ENCODE measurements around the gene CLSTN1. TPM values are rescaled to one million over a fixed set of nuclear protein-coding genes. Genes with fewer than 3 reads are reported as not detected.
A peak's percentile ranks its signal among the peaks of the same experiment; 100 is the strongest.
"Not testable (repeated sequence)": the region's sequence is repeated elsewhere in the genome, so short reads cannot be mapped to it uniquely, and the experiment has no call there.

The CLSTN1 gene
- polyA plus RNA-seq, 1 experiment, result 34.3 TPM

DNA sequence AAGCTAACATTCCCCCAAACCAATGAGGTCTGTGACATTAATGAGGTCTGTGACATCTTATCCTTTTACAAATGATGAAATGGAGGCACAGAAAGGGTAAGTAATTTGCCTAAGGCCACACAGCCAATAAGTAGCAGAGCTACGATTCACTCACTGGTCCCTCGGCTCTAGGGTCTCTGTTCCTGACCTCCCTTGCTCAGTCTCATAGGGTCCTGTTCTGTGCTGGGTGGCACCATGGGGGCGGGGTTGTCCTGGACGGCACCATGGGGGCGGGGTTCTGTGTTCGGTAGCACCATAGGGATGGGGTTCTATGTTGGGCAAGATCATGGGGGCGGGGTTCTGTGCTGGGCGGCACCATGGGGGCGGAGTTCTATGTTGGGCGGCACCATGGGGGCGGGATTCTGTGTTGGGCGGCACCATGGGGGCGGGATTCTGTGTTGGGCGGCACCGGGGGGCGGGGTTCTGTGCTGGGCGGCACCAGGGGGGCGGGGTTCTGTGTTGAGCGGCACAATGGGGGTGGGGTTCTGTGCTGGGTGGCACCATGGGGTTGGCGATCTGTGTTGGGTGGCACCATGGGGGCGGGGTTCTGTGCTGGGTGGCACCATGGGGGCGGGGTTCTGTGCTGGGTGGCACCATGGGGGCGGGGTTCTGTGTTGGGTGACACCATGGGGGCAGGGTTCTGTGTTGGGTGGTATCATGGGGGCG, 55.6 kb downstream of the CLSTN1 start:
- ChIA-PET CTCF (no interaction called here), POLR2A (no interaction called here)
- Histone ChIP-seq H3K4me3 (ENCODE audit: low read depth, low read length) (no peak overlapping the region), H3K36me3 (ENCODE audit: control insufficient read depth, insufficient read depth, low read length) (peaks cover 3% of the 10 kb centered on the region; the same call in 1 of the 2 replicates), H3K27me3 (ENCODE audit: control insufficient read depth, insufficient read depth, low read length) (no peaks in the 10 kb centered on the region)
- DNase-seq (ENCODE audit: low read depth), result no peak
- TF ChIP-seq, protein P1, sequence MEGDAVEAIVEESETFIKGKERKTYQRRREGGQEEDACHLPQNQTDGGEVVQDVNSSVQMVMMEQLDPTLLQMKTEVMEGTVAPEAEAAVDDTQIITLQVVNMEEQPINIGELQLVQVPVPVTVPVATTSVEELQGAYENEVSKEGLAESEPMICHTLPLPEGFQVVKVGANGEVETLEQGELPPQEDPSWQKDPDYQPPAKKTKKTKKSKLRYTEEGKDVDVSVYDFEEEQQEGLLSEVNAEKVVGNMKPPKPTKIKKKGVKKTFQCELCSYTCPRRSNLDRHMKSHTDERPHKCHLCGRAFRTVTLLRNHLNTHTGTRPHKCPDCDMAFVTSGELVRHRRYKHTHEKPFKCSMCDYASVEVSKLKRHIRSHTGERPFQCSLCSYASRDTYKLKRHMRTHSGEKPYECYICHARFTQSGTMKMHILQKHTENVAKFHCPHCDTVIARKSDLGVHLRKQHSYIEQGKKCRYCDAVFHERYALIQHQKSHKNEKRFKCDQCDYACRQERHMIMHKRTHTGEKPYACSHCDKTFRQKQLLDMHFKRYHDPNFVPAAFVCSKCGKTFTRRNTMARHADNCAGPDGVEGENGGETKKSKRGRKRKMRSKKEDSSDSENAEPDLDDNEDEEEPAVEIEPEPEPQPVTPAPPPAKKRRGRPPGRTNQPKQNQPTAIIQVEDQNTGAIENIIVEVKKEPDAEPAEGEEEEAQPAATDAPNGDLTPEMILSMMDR (IDR thresholded peaks at IDR 0.05; ENCODE audit: insufficient read depth, low read depth, low read length), result no peak

DNA sequence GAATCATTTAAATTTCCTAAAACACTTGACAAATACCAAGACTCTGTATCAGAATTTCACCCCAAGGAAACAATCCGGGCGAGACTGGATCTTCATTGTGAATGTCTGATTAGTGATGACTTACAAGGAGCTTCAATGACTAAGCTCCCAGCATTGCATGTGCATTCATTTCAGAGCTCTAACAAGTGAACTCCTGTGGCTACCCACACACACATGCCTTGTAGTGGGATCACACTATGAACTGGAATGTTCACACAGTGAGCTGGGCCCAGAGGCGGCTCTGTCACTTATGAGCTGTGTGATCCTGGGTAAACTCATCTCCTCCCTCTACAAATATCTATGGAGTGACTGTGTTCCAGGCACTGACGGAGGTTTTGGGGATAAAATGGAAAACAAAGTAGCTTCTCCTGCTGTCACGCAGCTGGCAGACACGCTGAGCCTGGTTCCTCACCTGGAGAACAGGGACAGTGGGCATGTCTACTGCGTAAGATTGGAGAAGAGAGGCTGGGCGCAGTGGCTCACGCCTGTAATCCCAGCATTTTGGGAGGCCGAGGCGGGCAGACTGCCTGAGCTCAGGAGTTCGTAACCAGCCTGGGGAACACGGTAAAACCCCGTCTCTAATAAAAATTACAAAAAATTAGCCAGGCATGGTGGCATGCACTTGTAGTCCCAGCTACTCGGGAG, 56.9 kb downstream of the CLSTN1 start:
- TF ChIP-seq, protein P1 (IDR thresholded peaks at IDR 0.05; ENCODE audit: insufficient read depth, low read depth, low read length), result no peak
- Histone ChIP-seq H3K36me3 (ENCODE audit: control insufficient read depth, insufficient read depth, low read length) (no peaks in the 10 kb centered on the region), H3K4me3 (ENCODE audit: low read depth, low read length) (no peak overlapping the region), H3K27me3 (ENCODE audit: control insufficient read depth, insufficient read depth, low read length) (no peaks in the 10 kb centered on the region)
- POLR2A ChIA-PET, result interaction anchor here (0.7 kb wide), 1 partner anchor 366 kb away, joined by 4 read pairs; no protein-coding TSS in a partner anchor
- peak; percentile 99 for DNase-seq (ENCODE audit: low read depth)
- CTCF ChIA-PET, result interaction anchor here (1.9 kb wide), 1 partner anchor 100 kb away, joined by 5 read pairs; no protein-coding TSS in a partner anchor

DNA sequence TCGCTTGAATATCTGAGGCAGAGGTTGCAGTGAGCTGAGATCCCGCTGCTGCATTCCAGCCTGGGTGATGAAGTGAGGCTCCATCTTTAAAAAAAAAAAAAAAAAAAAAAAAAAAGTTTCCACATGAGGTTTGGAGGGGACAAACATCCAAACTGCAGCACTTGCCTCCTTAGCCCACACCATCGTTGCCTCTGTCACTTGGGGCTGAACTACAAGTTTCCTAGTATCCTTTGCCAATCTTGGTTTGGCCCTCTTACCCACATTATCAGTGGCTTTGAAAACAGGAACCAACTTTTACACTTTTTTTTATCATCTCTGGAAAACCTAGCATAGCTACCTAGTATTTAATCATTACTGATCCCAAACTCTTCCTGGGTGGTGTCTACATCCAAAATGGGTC, 59.2 kb downstream of the CLSTN1 start:
- DNase-seq (ENCODE audit: low read depth), result no peak
- no peak overlapping the region for H3K4me3 ChIP-seq (ENCODE audit: low read depth, low read length)
- ChIA-PET CTCF (interaction anchor here (0.6 kb wide), 1 partner anchor 14 kb away, joined by 3 read pairs; no protein-coding TSS in a partner anchor), POLR2A (no interaction called here)
- no peaks in the 10 kb centered on the region for H3K27me3 ChIP-seq (ENCODE audit: control insufficient read depth, insufficient read depth, low read length)
- H3K36me3 ChIP-seq (ENCODE audit: control insufficient read depth, insufficient read depth, low read length), result no peaks in the 10 kb centered on the region
- TF ChIP-seq, protein P1 (IDR thresholded peaks at IDR 0.05; ENCODE audit: insufficient read depth, low read depth, low read length), result no peak

DNA sequence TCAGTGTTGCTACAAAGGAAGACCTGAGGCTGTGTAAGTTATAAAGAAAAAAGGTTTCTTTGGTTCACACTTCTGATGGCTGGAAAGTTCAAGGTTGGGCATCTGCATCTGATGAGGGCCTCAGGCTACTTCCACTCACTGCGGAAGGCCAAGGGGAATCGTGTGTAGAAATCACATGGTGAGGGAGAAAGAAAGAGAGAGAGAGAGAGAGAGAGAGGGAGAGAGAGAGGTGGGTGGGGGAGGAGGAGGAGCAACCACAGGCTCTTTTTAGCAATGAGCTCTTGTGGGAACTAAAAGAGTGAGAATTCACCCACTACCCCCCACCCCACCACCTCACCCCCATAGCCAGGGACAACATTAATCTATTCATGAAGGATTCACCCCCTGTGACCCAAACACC, 59.9 kb downstream of the CLSTN1 start:
- CTCF ChIA-PET, result no interaction called here
- DNase-seq (ENCODE audit: low read depth), result no peak
- TF ChIP-seq, protein P1 (IDR thresholded peaks at IDR 0.05; ENCODE audit: insufficient read depth, low read depth, low read length), result no peak
- POLR2A ChIA-PET, result no interaction called here
- Histone ChIP-seq H3K36me3 (ENCODE audit: control insufficient read depth, insufficient read depth, low read length) (no peaks in the 10 kb centered on the region), H3K4me3 (ENCODE audit: low read depth, low read length) (no peak overlapping the region), H3K27me3 (ENCODE audit: control insufficient read depth, insufficient read depth, low read length) (no peaks in the 10 kb centered on the region)

DNA sequence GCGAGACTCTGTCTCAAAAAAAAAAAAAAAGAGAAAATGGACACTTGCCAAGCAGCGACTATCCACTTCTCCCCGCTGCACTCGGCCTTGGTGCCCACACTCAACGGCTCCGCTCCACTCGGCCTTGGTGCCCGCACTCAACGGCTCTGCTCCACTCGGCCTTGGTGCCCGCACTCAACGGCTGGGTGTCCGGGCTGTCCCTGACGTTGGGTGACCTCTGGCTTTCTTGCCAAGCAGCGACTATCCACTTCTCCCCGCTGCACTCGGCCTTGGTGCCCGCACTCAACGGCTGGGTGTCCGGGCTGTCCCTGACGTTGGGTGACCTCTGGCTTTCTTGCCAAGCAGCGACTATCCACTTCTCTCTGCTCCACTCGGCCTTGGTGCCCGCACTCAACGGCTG, 61.3 kb downstream of the CLSTN1 start:
- H3K27me3 ChIP-seq (ENCODE audit: control insufficient read depth, insufficient read depth, low read length); POLR2A ChIA-PET; H3K36me3 ChIP-seq (ENCODE audit: control insufficient read depth, insufficient read depth, low read length); CTCF ChIA-PET; DNase-seq (ENCODE audit: low read depth); H3K4me3 ChIP-seq (ENCODE audit: low read depth, low read length): not testable (repeated sequence)
